DND-41 (cell line): ENCODE measurements around the gene DDX31.

ENCODE experiments used
- ATAC-seq: fragments of 200-7000 bp; cut with Tn5 transposase; 3 replicates; pipeline ENCODE4 v1.9.1; 2021; ENCODE audit warnings: low read depth; ENCODE audit not compliant: insufficient read depth
- DNase-seq: peaks from one replicate; pipeline ENCODE4 v3.0.0-alpha.2; 2020
- H2AFZ ChIP-seq: 2 replicates; pipeline ENCODE4 v1.6.0; 2012; ENCODE audit warnings: low read depth, low read length
- H3K27ac ChIP-seq: 2 replicates; pipeline ENCODE4 v1.5.1; 2012; ENCODE audit warnings: low read length, inconsistent platforms
- H3K27me3 ChIP-seq: fragments of 200-600 bp; sonication (generic); 2 replicates; pipeline ENCODE4 v1.6.0; 2012; ENCODE audit warnings: low read length, mild to moderate bottlenecking, inconsistent platforms; ENCODE audit not compliant: insufficient read depth, poor library complexity
- H3K36me3 ChIP-seq: 2 replicates; pipeline ENCODE4 v1.5.1; 2012; ENCODE audit warnings: low read length, inconsistent platforms; ENCODE audit not compliant: insufficient read depth
- H3K4me1 ChIP-seq: 2 replicates; pipeline ENCODE4 v1.5.1; 2012; ENCODE audit warnings: mild to moderate bottlenecking, low read length; ENCODE audit not compliant: insufficient read depth
- H3K4me2 ChIP-seq: 2 replicates; pipeline ENCODE4 v1.6.0; 2012; ENCODE audit warnings: mild to moderate bottlenecking, moderate library complexity, low read length, inconsistent platforms; ENCODE audit not compliant: insufficient read depth
- H3K4me3 ChIP-seq, 2 experiments: fragments of 200-600 bp in 1 of 2; shearing (Covaris generic) in 1 of 2; 2 replicates each; pipeline ENCODE4 v1.5.1; 2012 to 2016; ENCODE audit warnings: inconsistent platforms in 2 of 2, low read length in 2 of 2, mild to moderate bottlenecking in 2 of 2, low read depth in 1 of 2, moderate library complexity in 1 of 2
- H3K79me2 ChIP-seq: 2 replicates; pipeline ENCODE4 v1.6.0; 2012; ENCODE audit warnings: low read length, inconsistent platforms; ENCODE audit not compliant: insufficient read depth
- H3K9ac ChIP-seq: 2 replicates; pipeline ENCODE4 v1.6.0; 2012; ENCODE audit warnings: low read depth, mild to moderate bottlenecking, inconsistent platforms, low read length, moderate library complexity
- H3K9me3 ChIP-seq: 2 replicates; pipeline ENCODE4 v1.5.1; 2012; ENCODE audit warnings: low read length, moderate library complexity, mild to moderate bottlenecking, inconsistent platforms; ENCODE audit not compliant: insufficient read depth, severe bottlenecking
- H4K20me1 ChIP-seq: 2 replicates; pipeline ENCODE4 v1.6.0; 2012; ENCODE audit warnings: low read length; ENCODE audit not compliant: insufficient read depth
- CTCF ChIP-seq: IDR thresholded peaks from 2 replicates; pipeline ENCODE4 v1.5.1; 2012; ENCODE audit warnings: borderline replicate concordance, low read length, moderate library complexity, mild to moderate bottlenecking; ENCODE audit not compliant: poor library complexity, severe bottlenecking; ENCODE audit errors: extremely low read depth
- EZH2 ChIP-seq: IDR thresholded peaks from 3 replicates; pipeline ENCODE4 v1.6.1; 2012; ENCODE audit warnings: borderline replicate concordance, low read depth, mild to moderate bottlenecking, moderate library complexity, low read length, inconsistent platforms; ENCODE audit not compliant: severe bottlenecking

Gene DDX31

GRCh38 chr9:132589148-132590036 lies 80.4 kb downstream of the DDX31 start:
- Histone ChIP-seq H4K20me1 (peaks cover 15% of the 10 kb centered on the region; the same call in 1 of the 2 replicates), H3K4me3 (no peak overlapping the region), H3K27ac (no peak overlapping the region), H3K36me3 (peaks cover 9% of the 10 kb centered on the region; the same call in 1 of the 2 replicates), H3K79me2 (no peaks in the 10 kb centered on the region), H3K9ac (no peak overlapping the region), H3K4me1 (no peaks in the 10 kb centered on the region), H2AFZ (no peak overlapping the region), H3K4me2 (no peak overlapping the region), H3K27me3 (no peaks in the 10 kb centered on the region), H3K9me3 (no peaks in the 10 kb centered on the region)
- DNase-seq (no peak), ATAC-seq (no peak)
- TF ChIP-seq EZH2, result no peak

- no peak overlapping the region for H3K4me3 ChIP-seq
- H3K36me3 ChIP-seq, result peaks cover 6% of the 10 kb centered on the region; the same call in 1 of the 2 replicates
- H3K4me1 ChIP-seq, result no peaks in the 10 kb centered on the region
- no peak overlapping the region for H2AFZ ChIP-seq
- no peaks in the 10 kb centered on the region for H3K79me2 ChIP-seq
- no peak for ATAC-seq
- H3K27ac ChIP-seq, result no peak overlapping the region
- TF ChIP-seq EZH2 (no peak), CTCF (no peak)
- H3K9me3 ChIP-seq, result no peaks in the 10 kb centered on the region
- no peak overlapping the region for H3K4me2 ChIP-seq
- H3K9ac ChIP-seq, result no peak overlapping the region
- H3K27me3 ChIP-seq, result no peaks in the 10 kb centered on the region
- no peak for DNase-seq
- peaks cover 15% of the 10 kb centered on the region; the same call in 1 of the 2 replicates for H4K20me1 ChIP-seq
These were observed 81.2 kb downstream of the DDX31 start for GRCh38 chr9:132588501-132589147.

GRCh38 chr9:132588098-132588497 lies 81.7 kb downstream of the DDX31 start:
- no peak overlapping the region for H3K4me3 ChIP-seq
- no peak overlapping the region for H3K4me2 ChIP-seq
- TF ChIP-seq EZH2 (no peak), CTCF (no peak)
- no peak overlapping the region for H3K9ac ChIP-seq
- ATAC-seq (no peak), DNase-seq (no peak)
- H4K20me1 ChIP-seq, result peaks cover 16% of the 10 kb centered on the region; the same call in 1 of the 2 replicates
- no peaks in the 10 kb centered on the region for H3K9me3 ChIP-seq
- H3K79me2 ChIP-seq, result no peaks in the 10 kb centered on the region
- no peak overlapping the region for H2AFZ ChIP-seq
- H3K27ac ChIP-seq, result no peak overlapping the region
- no peaks in the 10 kb centered on the region for H3K4me1 ChIP-seq
- peaks cover under 1% of the 10 kb centered on the region; the same call in 1 of the 2 replicates for H3K36me3 ChIP-seq
- no peaks in the 10 kb centered on the region for H3K27me3 ChIP-seq

- no peak for TF ChIP-seq CTCF
- TF ChIP-seq EZH2, result no peak
- no peak overlapping the region for H3K9ac ChIP-seq
- ATAC-seq, result no peak
- H3K9me3 ChIP-seq, result no peaks in the 10 kb centered on the region
- no peaks in the 10 kb centered on the region for H3K27me3 ChIP-seq
- H3K79me2 ChIP-seq, result no peaks in the 10 kb centered on the region
- H3K4me2 ChIP-seq, result no peak overlapping the region
- no peaks in the 10 kb centered on the region for H3K4me1 ChIP-seq
- no peak overlapping the region for H3K4me3 ChIP-seq
- no peak overlapping the region for H2AFZ ChIP-seq
- DNase-seq, result no peak
- no peak overlapping the region for H3K27ac ChIP-seq
- peaks cover 16% of the 10 kb centered on the region; the same call in 1 of the 2 replicates for H4K20me1 ChIP-seq
- H3K36me3 ChIP-seq, result no peaks in the 10 kb centered on the region
These were observed 82.2 kb downstream of the DDX31 start for GRCh38 chr9:132587592-132587955.
